HepG2 (cell line): ENCODE results near the gene CRTAC1. TPM values are rescaled to one million over a fixed set of nuclear protein-coding genes. Genes with fewer than 3 reads are reported as not detected.

Source experiments
- ATAC-seq: fragments of 200-7000 bp; cut with Tn5 transposase; 3 replicates; pipeline ENCODE4 v1.9.1; 2020; ENCODE audit warnings: mild to moderate bottlenecking, moderate library complexity
- BruUV-seq: library from RNA; stranded (reverse); fragments of 400-500 nt; replicated peaks from 2 replicates; lab custom pipeline; 2021; lab: Mats Ljungman, UMichigan
- CTCF ChIA-PET: fragments of 300-600 bp; formaldehyde crosslinking; extraction: SDS; loops from one replicate; lab custom pipeline; 2021; ENCODE audit warnings: low total read pairs, inconsistent platforms, low intra/inter-chr PET ratio; lab: Yijun Ruan, JAX
- POLR2A ChIA-PET: fragments of 350-600 bp; sonication (Branson Sonifier 250); formaldehyde crosslinking; loops from one replicate; lab custom pipeline; 2020; ENCODE audit warnings: antibody characterized with exemption, inconsistent platforms; lab: Yijun Ruan, JAX
- DNase-seq: peaks from one replicate; pipeline ENCODE4 v3.0.0-alpha.2; 2015; ENCODE audit warnings: low spot score
- FAIRE-seq: peaks from 3 replicates; lab custom pipeline; 2011; peaks lifted over from hg19 to GRCh38; lab: Jason Lieb, UNC
- H2AFZ ChIP-seq: one replicate; pipeline ENCODE4 v1.6.1; 2011; ENCODE audit warnings: low read length, inconsistent platforms
- H3K27ac ChIP-seq: fragments of 300-600 bp; 3 replicates; pipeline ENCODE4 v1.8.0; 2011; ENCODE audit warnings: mixed run types, mild to moderate bottlenecking, mixed read lengths, low read length, inconsistent platforms; ENCODE audit not compliant: insufficient read depth; ENCODE audit errors: extremely low read length
- H3K27me3 ChIP-seq, 2 experiments: fragments of 200-600 bp in 1 of 2; 2 replicates in 1 of 2; 3 replicates in 1 of 2; pipeline versions ENCODE4 v1.6.0 to v1.8.0; 2011; ENCODE audit warnings: low read length in 2 of 2, mild to moderate bottlenecking in 2 of 2, moderate library complexity in 2 of 2, inconsistent platforms in 1 of 2; ENCODE audit not compliant: insufficient read depth in 2 of 2, control insufficient read depth in 1 of 2
- H3K36me3 ChIP-seq, 2 experiments: fragments of 200-600 bp in 1 of 2; replicated peaks in 1 of 2; 2 replicates in 1 of 2; 3 replicates in 1 of 2; pipeline versions ENCODE4 v1.5.1 to v1.8.0; 2011; ENCODE audit warnings: low read length in 2 of 2, inconsistent platforms in 1 of 2; ENCODE audit not compliant: insufficient read depth in 2 of 2, control insufficient read depth in 1 of 2
- H3K4me1 ChIP-seq: 2 replicates; pipeline ENCODE4 v1.5.1; 2012; ENCODE audit warnings: low read length, inconsistent platforms; ENCODE audit not compliant: insufficient read depth
- H3K4me2 ChIP-seq: 2 replicates; pipeline ENCODE4 v1.6.0; 2011; ENCODE audit warnings: low read depth, low read length, inconsistent platforms
- H3K4me3 ChIP-seq, 3 experiments: fragments of 200-600 bp in 1 of 3; sonication (generic), shearing (Covaris generic) in 1 of 3; replicated peaks in 1 of 3; 2 replicates each; pipeline ENCODE4 v1.5.1; 2011 to 2016; ENCODE audit warnings: low read length in 3 of 3, inconsistent platforms in 2 of 3, low read depth in 2 of 3, mild to moderate bottlenecking in 2 of 3, control low read depth in 1 of 3, mixed read lengths in 1 of 3; ENCODE audit not compliant: insufficient read depth in 1 of 3
- H3K79me2 ChIP-seq: one replicate; pipeline ENCODE4 v1.6.1; 2011; ENCODE audit warnings: low read length, inconsistent platforms; ENCODE audit not compliant: insufficient read depth
- H3K9ac ChIP-seq: 2 replicates; pipeline ENCODE4 v1.6.0; 2011; ENCODE audit warnings: mild to moderate bottlenecking, low read depth, low read length, inconsistent platforms; ENCODE audit not compliant: insufficient read depth
- H3K9me3 ChIP-seq: 2 replicates; pipeline ENCODE4 v1.5.1; 2012; ENCODE audit warnings: mild to moderate bottlenecking, low read length
- H4K20me1 ChIP-seq: 2 replicates; pipeline ENCODE4 v1.6.0; 2011; ENCODE audit warnings: inconsistent platforms, mild to moderate bottlenecking, low read length, moderate library complexity; ENCODE audit not compliant: insufficient read depth
- BRD4 ChIP-seq: sonication (generic); formaldehyde crosslinking; IDR thresholded peaks from 2 replicates; pipeline ENCODE4 v1.4.0; 2020; ENCODE audit warnings: missing genetic modification reagents
- KLF15 ChIP-seq: sonication (generic); formaldehyde crosslinking; IDR thresholded peaks from 2 replicates; pipeline ENCODE4 v1.8.1; 2023; ENCODE audit warnings: borderline replicate concordance, mild to moderate bottlenecking, inconsistent platforms, missing genetic modification reagents, mixed read lengths
- PHB2 ChIP-seq: fragments of 450-650 bp; IDR thresholded peaks from 2 replicates; pipeline ENCODE4 v1.6.1; 2018; ENCODE audit not compliant: partially characterized antibody
- ZMAT3 ChIP-seq: sonication (generic); formaldehyde crosslinking; conservative IDR thresholded peaks from 2 replicates; pipeline ENCODE4 v1.7.0; 2021; ENCODE audit warnings: missing genetic modification reagents
- ZNF160 ChIP-seq: sonication (generic); formaldehyde crosslinking; IDR thresholded peaks from 2 replicates; pipeline ENCODE4 v1.8.0; 2022; ENCODE audit warnings: mild to moderate bottlenecking, inconsistent platforms, missing genetic modification reagents
- ZNF543 ChIP-seq: sonication (generic); formaldehyde crosslinking; IDR thresholded peaks from 2 replicates; pipeline ENCODE4 v1.4.0; 2020; ENCODE audit warnings: mild to moderate bottlenecking, missing genetic modification reagents
- ZSCAN9 ChIP-seq: IDR thresholded peaks from 2 replicates; pipeline ENCODE4 v1.6.1; 2016; ENCODE audit warnings: borderline replicate concordance
- WGBS: methylation state at CpG from one replicate; pipeline ENCODE4 v1.1.6; 2017; ENCODE audit warnings: low lambda C conversion rate; 5-methylcytosine and 5-hydroxymethylcytosine counted together
- in situ Hi-C: cut with HindIII; loops from 2 replicates; pipeline ENCODE4 v1.10.0; 2017; ENCODE audit warnings: low pct_unique_long_range_greater_than_20kb; ENCODE audit not compliant: extremely low pct_ligation_motif_present
- intact Hi-C: fragments of 100-400 bp; cut with micrococcal nuclease; formaldehyde crosslinking; loops from one replicate; pipeline ENCODE4 v1.10.0; 2022; ENCODE audit not compliant: unreplicated experiment
- polyA plus RNA-seq, 8 experiments: library from polyadenylated mRNA; depleted of rRNA in 3 of 8; stranded (reverse) in 7 of 8; unstranded in 1 of 8; fragments of >200 nt; fragmentation: Illumina TruSeq in 4 of 8; extraction: Trizol in 4 of 8; gene quantifications; 2 replicates each; pipeline versions ENCODE4 v1.2.1 to v1.2.3, GENCODE V29; 2011 to 2016; ENCODE audit warnings: low read depth in 4 of 8, missing spikeins in 1 of 8, mixed read lengths in 1 of 8; ENCODE audit not compliant: insufficient read depth in 1 of 8
- total RNA-seq, 5 experiments: library from RNA; depleted of rRNA; stranded (reverse); fragments of >200 nt; fragmentation: Illumina TruSeq; extraction: Trizol; gene quantifications; 2 replicates each; pipeline ENCODE4 v1.2.3, GENCODE V29; 2016; ENCODE audit warnings: low read depth in 1 of 5
- TF ChIP-seq, protein P1 (sequence below): sonication (generic); formaldehyde crosslinking; conservative IDR thresholded peaks from 2 replicates; pipeline ENCODE4 v1.4.0; 2020; ENCODE audit warnings: missing genetic modification reagents
- TF ChIP-seq, protein P2 (sequence below): sonication (generic); formaldehyde crosslinking; IDR thresholded peaks from 2 replicates; pipeline ENCODE4 v1.8.1; 2023; ENCODE audit warnings: missing genetic modification reagents, inconsistent platforms, borderline replicate concordance

The CRTAC1 gene
- total and polyA plus RNA-seq, 2 of the 13 experiments (the other 11 are each of a cell fraction or from before 2014, with no cell fraction given): not detected

DNA sequence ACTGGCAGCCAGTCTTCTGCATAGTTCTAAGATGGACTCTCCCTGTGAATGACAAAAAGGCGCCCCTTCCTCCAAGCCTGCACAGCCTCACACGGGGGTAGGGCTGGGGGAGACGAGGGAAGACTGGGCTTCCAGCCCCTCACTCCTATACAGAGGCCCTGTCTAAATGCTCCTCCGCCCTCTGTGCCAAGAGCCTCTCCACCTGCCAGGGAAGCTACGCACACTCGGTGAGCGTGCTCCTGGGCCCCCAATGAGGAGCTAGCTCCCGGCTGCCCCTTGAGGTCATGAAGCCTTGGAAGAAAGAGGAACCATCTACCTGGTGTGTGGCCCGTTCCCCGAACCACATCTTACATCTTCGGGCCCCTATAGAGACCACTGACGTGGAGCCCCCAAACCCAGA, 54.8 kb downstream of the CRTAC1 start:
- Histone ChIP-seq H3K27ac (no peak overlapping the region), H3K79me2 (no peaks in the 10 kb centered on the region), H3K36me3 (no peaks in the 10 kb centered on the region), H3K4me3 (no peak overlapping the region), H3K4me1 (0 out of 2 replicates have a peak, but pooled peaks cover 6% of the 10 kb centered on the region), H3K9ac (no peak overlapping the region), H2AFZ (no peak overlapping the region), H3K4me2 (no peak overlapping the region), H4K20me1 (no peaks in the 10 kb centered on the region), H3K9me3 (no peaks in the 10 kb centered on the region), H3K27me3 (peaks cover 5 to 74% of the 10 kb centered on the region in 2 experiments; a peak in 4 of 5 replicates)
- no peak for DNase-seq
- WGBS: 18% methylated on average over 8 of the region's 12 CpGs
- ATAC-seq: no peak
- FAIRE-seq: no peak
- no TSS peak for BruUV-seq
- intact Hi-C loops (no loop called here), in situ Hi-C loops (no loop called here)
- ChIA-PET CTCF (no interaction called here), POLR2A (no interaction called here)
- TF ChIP-seq KLF15 (CRISPR knock-in tag) (no peak), ZMAT3 (CRISPR knock-in tag) (no peak), BRD4 (CRISPR knock-in tag) (no peak)

DNA sequence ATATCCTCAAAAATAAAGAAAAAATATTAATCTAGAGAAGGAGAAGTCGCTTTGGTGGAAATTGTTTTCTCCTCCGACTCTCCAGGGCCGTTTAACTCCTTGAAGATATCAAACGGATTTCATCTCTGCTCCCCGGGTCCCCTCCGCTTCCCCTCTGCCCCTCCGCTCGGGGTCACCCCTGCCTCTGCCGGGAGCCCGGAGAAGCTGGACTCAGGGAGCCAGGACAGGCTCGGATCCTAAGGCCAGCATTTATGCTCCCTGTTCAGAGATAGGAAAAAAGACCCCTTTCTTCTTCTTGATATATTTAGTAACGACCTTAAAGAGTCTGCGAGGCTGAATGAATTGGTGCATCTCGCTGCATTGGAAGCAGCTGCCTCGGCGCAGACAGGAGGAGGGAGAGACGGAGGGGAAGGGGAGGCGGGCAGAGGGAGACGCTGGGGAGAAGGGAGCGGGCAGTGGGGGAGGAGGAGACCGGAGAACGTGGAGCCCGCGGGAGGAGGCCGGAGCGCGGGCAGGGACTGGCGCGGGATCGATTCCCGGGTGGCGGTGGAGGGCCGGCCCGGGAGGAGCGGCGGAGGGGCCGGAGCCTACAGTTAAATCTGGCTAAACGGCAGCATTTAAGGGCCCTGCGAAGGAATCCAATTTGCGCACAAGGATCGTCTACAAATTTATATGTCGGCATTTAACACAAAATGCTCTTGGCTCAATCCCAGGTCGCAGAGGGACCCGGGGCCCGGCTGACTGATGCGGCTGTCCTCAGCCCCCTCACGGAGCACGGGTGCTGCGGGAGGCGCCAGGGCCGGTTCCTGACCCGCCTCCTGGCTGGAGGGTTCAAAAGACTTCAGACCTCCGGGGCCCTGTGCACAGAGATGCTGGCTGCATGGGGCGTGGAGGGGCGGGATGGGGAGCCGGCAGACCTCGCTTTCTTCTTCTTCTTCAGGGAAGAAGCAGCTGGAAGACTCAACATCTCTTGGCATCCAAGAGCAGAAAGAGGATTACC, 55.6 kb downstream of the CRTAC1 start:
- Histone ChIP-seq H3K9me3 (no peaks in the 10 kb centered on the region), H4K20me1 (no peaks in the 10 kb centered on the region), H3K4me3 (no peak overlapping the region), H3K27me3 (peaks cover 5 to 79% of the 10 kb centered on the region in 2 experiments; a peak in 4 of 5 replicates), H3K27ac (no peak overlapping the region), H3K9ac (no peak overlapping the region), H3K4me1 (0 out of 2 replicates have a peak, but pooled peaks cover 6% of the 10 kb centered on the region), H3K36me3 (no peaks in the 10 kb centered on the region), H3K4me2 (no peak overlapping the region), H2AFZ (no peak overlapping the region), H3K79me2 (no peaks in the 10 kb centered on the region)
- WGBS: 29% methylated on average over 46 of the region's 57 CpGs
- ChIA-PET POLR2A (no interaction called here), CTCF (no interaction called here)
- ATAC-seq (no peak), FAIRE-seq (no peak), DNase-seq (no peak)
- intact Hi-C loops: no loop called here
- BruUV-seq: no TSS peak
- in situ Hi-C loops: no loop called here
- TF ChIP-seq ZNF160 (CRISPR knock-in tag) (no peak), PHB2 (no peak), ZSCAN9 (CRISPR knock-in tag) (no peak), ZNF543 (CRISPR knock-in tag) (no peak)
- TF ChIP-seq, protein P1, sequence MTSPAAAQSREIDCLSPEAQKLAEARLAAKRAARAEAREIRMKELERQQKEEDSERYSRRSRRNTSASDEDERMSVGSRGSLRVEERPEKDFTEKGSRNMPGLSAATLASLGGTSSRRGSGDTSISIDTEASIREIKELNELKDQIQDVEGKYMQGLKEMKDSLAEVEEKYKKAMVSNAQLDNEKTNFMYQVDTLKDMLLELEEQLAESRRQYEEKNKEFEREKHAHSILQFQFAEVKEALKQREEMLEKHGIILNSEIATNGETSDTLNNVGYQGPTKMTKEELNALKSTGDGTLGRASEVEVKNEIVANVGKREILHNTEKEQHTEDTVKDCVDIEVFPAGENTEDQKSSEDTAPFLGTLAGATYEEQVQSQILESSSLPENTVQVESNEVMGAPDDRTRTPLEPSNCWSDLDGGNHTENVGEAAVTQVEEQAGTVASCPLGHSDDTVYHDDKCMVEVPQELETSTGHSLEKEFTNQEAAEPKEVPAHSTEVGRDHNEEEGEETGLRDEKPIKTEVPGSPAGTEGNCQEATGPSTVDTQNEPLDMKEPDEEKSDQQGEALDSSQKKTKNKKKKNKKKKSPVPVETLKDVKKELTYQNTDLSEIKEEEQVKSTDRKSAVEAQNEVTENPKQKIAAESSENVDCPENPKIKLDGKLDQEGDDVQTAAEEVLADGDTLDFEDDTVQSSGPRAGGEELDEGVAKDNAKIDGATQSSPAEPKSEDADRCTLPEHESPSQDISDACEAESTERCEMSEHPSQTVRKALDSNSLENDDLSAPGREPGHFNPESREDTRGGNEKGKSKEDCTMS: no peak
- TF ChIP-seq, protein P2, sequence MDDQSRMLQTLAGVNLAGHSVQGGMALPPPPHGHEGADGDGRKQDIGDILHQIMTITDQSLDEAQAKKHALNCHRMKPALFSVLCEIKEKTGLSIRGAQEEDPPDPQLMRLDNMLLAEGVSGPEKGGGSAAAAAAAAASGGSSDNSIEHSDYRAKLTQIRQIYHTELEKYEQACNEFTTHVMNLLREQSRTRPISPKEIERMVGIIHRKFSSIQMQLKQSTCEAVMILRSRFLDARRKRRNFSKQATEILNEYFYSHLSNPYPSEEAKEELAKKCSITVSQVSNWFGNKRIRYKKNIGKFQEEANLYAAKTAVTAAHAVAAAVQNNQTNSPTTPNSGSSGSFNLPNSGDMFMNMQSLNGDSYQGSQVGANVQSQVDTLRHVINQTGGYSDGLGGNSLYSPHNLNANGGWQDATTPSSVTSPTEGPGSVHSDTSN (CRISPR knock-in tag): no peak
